HT-29 (cell line): ENCODE data around the gene TGIF2. TPM values are rescaled to one million over a fixed set of nuclear protein-coding genes. Genes with fewer than 3 reads are reported as not detected.
"Not testable (repeated sequence)": the region's sequence is repeated elsewhere in the genome, so short reads cannot be mapped to it uniquely, and the experiment has no call there.

Experiments used
- DNase-seq: peaks from one replicate; pipeline ENCODE4 v3.0.0-alpha.2; 2015; ENCODE audit warnings: low spot score
- total RNA-seq: library from RNA; depleted of rRNA; stranded (reverse); fragments of >200 nt; shearing (Covaris generic); gene quantifications from 2 replicates; pipeline ENCODE4 v1.2.3, GENCODE V29; 2014

The TGIF2 gene
- total RNA-seq, 1 experiment from 2014 or later: 12.9 TPM

- DNase-seq: no peak
Observed at GRCh38 chr20:36546111-36546736, 27.2 kb upstream of the TGIF2 start.

- DNase-seq: no peak
Observed at GRCh38 chr20:36547186-36548005, 26.0 kb upstream of the TGIF2 start.

- no peak for DNase-seq
Observed at GRCh38 chr20:36548006-36548315, 25.4 kb upstream of the TGIF2 start.

GRCh38 chr20:36548704-36549627 is 24.4 kb upstream of the TGIF2 start:
- no peak for DNase-seq

GRCh38 chr20:36549628-36549941 is 23.8 kb upstream of the TGIF2 start:
- DNase-seq: no peak

GRCh38 chr20:36549942-36550789 is 23.2 kb upstream of the TGIF2 start:
- no peak for DNase-seq

DNA sequence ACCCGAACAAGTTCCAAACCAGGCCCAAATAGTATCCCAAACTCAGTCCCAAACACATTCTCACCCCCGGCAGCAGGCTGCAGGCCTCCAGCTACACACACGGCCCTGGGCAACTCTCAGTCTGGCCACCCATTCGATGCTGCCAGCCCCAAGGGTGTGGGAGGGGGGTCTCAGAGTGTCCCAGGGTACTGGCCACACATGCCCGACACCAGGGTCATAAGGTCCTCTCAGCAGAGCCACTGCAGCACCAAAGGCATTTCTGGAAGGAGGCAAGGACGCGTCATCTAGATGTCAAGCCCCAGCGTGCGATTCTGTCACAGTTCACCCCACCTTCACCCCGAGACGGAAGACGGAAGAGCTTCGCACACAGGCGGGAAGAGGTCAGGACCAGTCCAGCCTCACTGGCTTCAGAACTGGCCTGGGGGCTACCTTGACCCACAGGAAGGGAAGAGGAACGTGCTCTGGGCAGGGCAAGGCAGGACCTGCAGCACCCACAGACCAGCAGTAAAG is 22.6 kb upstream of the TGIF2 start:
- DNase-seq: no peak

DNA sequence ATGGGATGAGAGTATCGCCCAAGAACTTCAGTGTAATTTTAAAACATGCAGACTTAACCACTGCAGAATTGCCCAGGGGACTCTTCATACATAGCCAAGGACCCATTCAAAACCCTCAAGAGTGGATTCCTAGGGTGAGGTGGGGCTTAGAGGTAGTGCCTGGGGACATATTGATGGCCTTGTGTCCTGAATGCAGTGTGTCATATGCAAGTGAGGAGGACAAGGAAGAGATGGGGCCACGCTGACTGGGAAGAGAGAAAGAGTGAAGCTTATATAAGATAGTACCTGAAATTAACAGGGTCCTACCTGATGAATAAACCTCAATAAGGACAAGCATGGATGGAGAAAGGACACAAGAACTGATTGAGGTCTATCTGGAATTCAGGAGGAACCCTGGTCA is 18.1 kb upstream of the TGIF2 start:
- DNase-seq: no peak

- no peak for DNase-seq
Observed at GRCh38 chr20:36562724-36563123, 10.7 kb upstream of the TGIF2 start.

GRCh38 chr20:36563374-36563773 is 10.0 kb upstream of the TGIF2 start:
- no peak for DNase-seq

DNA sequence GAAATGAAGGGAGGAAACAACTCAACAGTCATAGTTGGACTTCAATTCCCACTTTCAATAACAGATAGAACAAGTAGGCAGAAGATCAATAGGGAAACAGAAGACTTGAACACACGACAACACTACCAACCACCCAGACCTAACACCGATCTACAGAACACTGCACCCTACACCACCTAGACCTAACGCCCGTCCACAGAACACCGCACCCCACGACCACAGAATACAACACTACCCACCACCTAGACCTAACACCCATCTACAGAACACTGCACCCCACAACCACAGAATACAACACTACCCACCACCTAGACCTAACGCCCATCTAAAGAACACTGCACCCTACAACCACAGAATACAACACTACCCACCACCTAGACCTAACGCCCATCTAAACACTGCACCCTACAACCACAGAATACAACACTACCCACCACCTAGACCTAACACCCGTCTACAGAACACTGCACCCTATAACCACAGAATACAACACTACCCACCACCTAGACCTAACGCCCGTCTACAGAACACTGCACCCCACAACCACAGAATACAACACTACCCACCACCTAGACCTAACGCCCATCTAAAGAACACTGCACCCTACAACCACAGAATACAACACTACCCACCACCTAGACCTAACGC is 9.2 kb upstream of the TGIF2 start:
- DNase-seq: not testable (repeated sequence)

GRCh38 chr20:36564726-36565121 is 8.7 kb upstream of the TGIF2 start:
- not testable (repeated sequence) for DNase-seq

DNA sequence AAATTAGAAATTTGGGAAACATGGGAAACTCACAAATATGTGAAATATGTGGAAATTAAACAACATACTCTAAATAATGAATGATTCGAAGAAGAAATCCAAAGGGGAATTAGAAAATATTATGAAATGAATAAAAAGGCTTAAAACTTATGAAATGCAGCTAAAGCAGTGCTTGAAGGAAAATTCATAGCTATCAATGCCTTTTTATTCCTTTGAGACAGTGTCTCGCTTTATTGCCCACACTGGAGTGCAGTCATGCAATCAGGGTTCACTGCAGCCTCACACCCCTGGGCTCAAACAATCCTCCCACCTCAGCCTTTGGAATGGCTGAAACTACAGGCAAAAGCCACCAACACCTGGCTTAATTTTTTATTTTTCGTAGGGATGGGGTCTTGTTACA is 7.9 kb upstream of the TGIF2 start:
- DNase-seq: no peak

- DNase-seq: no peak
Observed at GRCh38 chr20:36569847-36570429, 3.5 kb upstream of the TGIF2 start.

DNA sequence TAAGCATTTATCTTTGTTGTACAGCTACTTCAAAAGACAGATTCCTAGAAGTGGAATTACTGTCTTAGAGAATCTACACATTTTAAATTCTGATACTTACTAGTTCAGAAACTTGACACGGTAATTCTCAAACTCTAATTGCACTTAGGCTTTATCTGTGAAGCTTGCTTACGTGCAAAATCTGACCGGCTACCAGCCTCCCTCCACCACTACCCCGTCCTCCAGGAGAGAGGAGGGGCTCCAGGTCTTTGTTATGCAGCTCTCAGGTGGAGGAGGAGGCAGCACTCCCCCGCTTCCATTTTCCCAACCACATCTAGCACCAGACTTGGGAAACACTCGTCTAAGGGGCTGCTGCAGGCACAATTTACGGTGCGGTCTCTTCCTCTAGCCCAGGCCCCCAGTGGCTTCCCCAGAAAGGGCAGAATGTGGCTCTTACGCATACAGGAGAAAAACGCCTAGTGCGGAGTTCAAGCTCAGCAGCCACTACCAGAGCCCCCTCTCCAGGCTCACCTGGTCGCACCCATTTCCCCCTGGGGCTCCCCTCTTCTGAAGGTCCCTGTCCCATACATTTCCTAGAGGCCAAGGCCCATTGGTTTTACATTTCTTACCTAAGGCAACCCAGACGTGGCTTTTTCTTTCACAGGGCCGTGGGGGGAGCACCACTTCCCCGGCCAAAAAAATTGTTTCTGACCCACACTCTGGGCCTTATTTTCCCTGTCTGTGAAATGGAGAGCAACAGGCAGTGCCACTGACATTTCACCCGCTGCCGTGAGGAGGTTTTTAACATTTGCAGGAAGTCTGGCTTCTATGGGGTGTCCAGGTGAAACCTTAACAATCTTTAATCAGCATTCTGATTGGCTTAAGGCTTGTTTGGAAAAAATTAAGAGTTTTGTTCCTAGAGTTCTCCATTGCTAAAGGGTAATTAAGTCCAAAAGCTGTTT is 1.6 kb upstream of the TGIF2 start:
- no peak for DNase-seq

- DNase-seq: peak; percentile 50
Observed at GRCh38 chr20:36572701-36573102, 695 bp upstream of the TGIF2 start.

GRCh38 chr20:36573798-36574365 is 485 bp downstream of the TGIF2 start:
- DNase-seq: peak; percentile 19

DNA sequence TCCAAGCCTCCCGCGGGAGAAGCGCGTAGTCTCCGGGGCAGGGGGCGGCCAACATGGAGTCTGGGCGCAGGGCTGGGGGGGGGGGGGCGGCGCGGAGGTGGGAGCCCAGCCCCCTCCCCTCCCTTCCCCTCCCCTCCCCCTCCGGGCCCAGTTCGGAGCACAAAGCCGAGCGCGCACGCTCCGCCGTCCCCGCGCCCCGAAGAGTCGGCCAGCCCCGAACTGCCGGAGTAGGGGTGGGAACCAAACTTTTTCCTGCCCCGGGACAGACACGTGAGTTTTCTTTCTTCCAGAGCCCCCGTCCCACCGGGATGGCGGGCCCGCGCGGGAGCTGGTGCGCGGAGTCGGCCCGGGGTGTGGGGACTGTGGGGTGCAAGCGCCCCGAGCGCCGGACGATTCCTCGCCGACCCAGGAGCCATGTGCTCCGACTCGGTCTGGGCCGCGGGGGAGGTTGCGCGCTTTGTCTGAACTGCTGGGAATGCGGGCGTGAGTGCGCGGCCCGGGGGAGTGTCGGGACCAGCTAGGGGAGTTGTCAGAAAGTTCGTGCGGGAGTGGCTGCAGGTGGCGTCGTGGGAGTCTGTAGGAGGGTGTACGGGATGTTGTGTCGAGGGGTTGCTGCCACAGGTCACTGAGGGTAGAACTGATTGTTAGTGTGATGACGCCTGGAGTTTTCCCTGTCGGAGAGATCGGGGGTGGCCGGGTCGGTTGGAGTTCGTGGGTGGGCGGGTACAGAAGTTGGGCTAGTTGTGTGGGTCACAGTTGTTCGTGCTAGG is 1.2 kb downstream of the TGIF2 start:
- peak; percentile 64 for DNase-seq
